PC-9 (cell line): ENCODE data around the gene RTEL1. TPM values are rescaled to one million over a fixed set of nuclear protein-coding genes. Genes with fewer than 3 reads are reported as not detected.

ENCODE experiments used
- BruUV-seq: library from RNA; stranded (reverse); fragments of 400-500 nt; replicated peaks from 2 replicates; lab custom pipeline; 2021; lab: Mats Ljungman, UMichigan
- CTCF ChIA-PET: fragments of 300-600 bp; sonication (Branson Sonifier 250); formaldehyde crosslinking; loops from one replicate; lab custom pipeline; 2022; ENCODE audit warnings: antibody characterized with exemption; lab: Charles Lee
- POLR2A ChIA-PET: fragments of 300-600 bp; sonication (Branson Sonifier 250); formaldehyde crosslinking; loops from one replicate; lab custom pipeline; 2022; ENCODE audit warnings: antibody characterized with exemption; ENCODE audit not compliant: unreplicated experiment; lab: Charles Lee
- DNase-seq, 2 experiments: peaks; one replicate each; pipeline versions ENCODE4 v3.0.0 to v3.0.0-alpha.2; 2015 to 2022; ENCODE audit warnings: mixed read lengths in 1 of 2
- H2AFZ ChIP-seq: fragments of 200-600 bp; sonication (generic); 2 replicates; pipeline ENCODE4 v1.8.1; 2017; ENCODE audit warnings: antibody characterized with exemption
- H3F3A ChIP-seq: fragments of 200-600 bp; sonication (generic); 2 replicates; pipeline ENCODE4 v1.8.1; 2017; ENCODE audit warnings: antibody characterized with exemption, mild to moderate bottlenecking, low read depth; ENCODE audit not compliant: insufficient read depth
- H3K27ac ChIP-seq: fragments of 200-600 bp; sonication (generic); 2 replicates; pipeline ENCODE4 v1.6.1; 2016; ENCODE audit warnings: mixed run types
- H3K27me3 ChIP-seq: fragments of 200-600 bp; sonication (generic); 2 replicates; pipeline ENCODE4 v1.6.1; 2016; ENCODE audit warnings: low read depth, mixed run types; ENCODE audit not compliant: insufficient read depth
- H3K36me3 ChIP-seq: fragments of 200-600 bp; sonication (generic); 2 replicates; pipeline ENCODE4 v1.6.1; 2016; ENCODE audit warnings: low read depth, mixed run types
- H3K4me1 ChIP-seq: fragments of 200-600 bp; sonication (generic); replicated peaks from 2 replicates; pipeline ENCODE4 v1.6.1; 2016; ENCODE audit warnings: mixed run types; ENCODE audit not compliant: insufficient read depth
- H3K4me2 ChIP-seq: fragments of 200-600 bp; sonication (generic); 2 replicates; pipeline ENCODE4 v1.6.1; 2017; ENCODE audit warnings: mixed run types
- H3K4me3 ChIP-seq: fragments of 200-600 bp; sonication (generic); 2 replicates; pipeline ENCODE4 v1.6.1; 2016; ENCODE audit warnings: mixed run types
- H3K79me2 ChIP-seq: fragments of 200-600 bp; sonication (generic); 2 replicates; pipeline ENCODE4 v1.6.1; 2017; ENCODE audit warnings: low read depth, mixed run types
- H3K9me2 ChIP-seq: fragments of 200-600 bp; sonication (generic); 2 replicates; pipeline ENCODE4 v1.8.1; 2017; ENCODE audit warnings: mild to moderate bottlenecking; ENCODE audit not compliant: insufficient read depth
- H3K9me3 ChIP-seq: fragments of 200-600 bp; sonication (generic); 2 replicates; pipeline ENCODE4 v1.8.1; 2016; ENCODE audit warnings: low read depth; ENCODE audit not compliant: insufficient read depth
- H4K20me1 ChIP-seq: fragments of 200-600 bp; sonication (generic); 2 replicates; pipeline ENCODE4 v1.8.1; 2017; ENCODE audit not compliant: insufficient read depth
- CTCF ChIP-seq: fragments of 200-600 bp; sonication (generic); conservative IDR thresholded peaks from 2 replicates; pipeline ENCODE4 v1.6.1; 2017; ENCODE audit warnings: mixed run types, antibody characterized with exemption, mild to moderate bottlenecking, moderate library complexity
- EZH2 ChIP-seq: fragments of 200-600 bp; sonication (generic); IDR thresholded peaks from 2 replicates; pipeline ENCODE4 v1.8.0; 2017; ENCODE audit warnings: antibody characterized with exemption, low read depth
- intact Hi-C: fragments of 100-400 bp; cut with micrococcal nuclease; formaldehyde crosslinking; loops from one replicate; pipeline ENCODE4 v1.10.0; 2022; ENCODE audit not compliant: unreplicated experiment
- total RNA-seq: library from RNA; stranded (reverse); gene quantifications from 2 replicates; pipeline ENCODE4 v1.2.3, GENCODE V29; 2021

The RTEL1 gene
- total RNA-seq, 1 experiment from 2014 or later = 36.0 TPM

DNA sequence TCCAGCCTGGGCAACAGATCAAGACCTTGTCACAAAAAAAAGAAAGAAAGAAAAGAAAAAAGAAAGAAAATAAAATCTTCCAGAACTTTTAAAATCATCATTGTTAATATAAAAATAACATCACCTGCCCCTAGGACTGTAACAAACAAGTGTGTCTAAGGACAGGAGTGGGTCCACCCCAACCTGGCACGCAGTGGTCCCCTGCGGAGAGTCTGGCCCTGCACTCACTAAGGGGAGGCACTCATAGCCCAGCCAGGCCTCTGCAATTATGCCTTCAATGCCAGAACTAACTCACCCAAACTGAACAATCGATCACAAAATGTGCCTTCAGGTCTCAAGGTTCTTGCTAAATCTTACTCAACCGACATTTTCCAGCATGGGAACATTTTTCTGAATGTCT is 36.0 kb upstream of the RTEL1 start:
- peaks cover 12% of the 10 kb centered on the region for H3K4me1 ChIP-seq
- DNase-seq = no peak
- H3K4me3 ChIP-seq = no peak overlapping the region
- H3K36me3 ChIP-seq = peaks cover 9% of the 10 kb centered on the region; the same call in 1 of the 2 replicates
- no peaks in the 10 kb centered on the region for H3K27me3 ChIP-seq
- BruUV-seq = no TSS peak
- no peak overlapping the region for H2AFZ ChIP-seq
- TF ChIP-seq EZH2 (no peak), CTCF (no peak)
- peaks cover 14% of the 10 kb centered on the region; the same call in 1 of the 2 replicates for H3F3A ChIP-seq
- no peaks in the 10 kb centered on the region for H3K9me2 ChIP-seq
- CTCF ChIA-PET = no interaction called here
- H4K20me1 ChIP-seq = peaks cover 15% of the 10 kb centered on the region
- H3K79me2 ChIP-seq = peaks cover 69% of the 10 kb centered on the region
- H3K9me3 ChIP-seq = no peaks in the 10 kb centered on the region
- no peak overlapping the region for H3K4me2 ChIP-seq
- intact Hi-C loops = no loop called here
- no peak overlapping the region for H3K27ac ChIP-seq
- POLR2A ChIA-PET = no interaction called here

DNA sequence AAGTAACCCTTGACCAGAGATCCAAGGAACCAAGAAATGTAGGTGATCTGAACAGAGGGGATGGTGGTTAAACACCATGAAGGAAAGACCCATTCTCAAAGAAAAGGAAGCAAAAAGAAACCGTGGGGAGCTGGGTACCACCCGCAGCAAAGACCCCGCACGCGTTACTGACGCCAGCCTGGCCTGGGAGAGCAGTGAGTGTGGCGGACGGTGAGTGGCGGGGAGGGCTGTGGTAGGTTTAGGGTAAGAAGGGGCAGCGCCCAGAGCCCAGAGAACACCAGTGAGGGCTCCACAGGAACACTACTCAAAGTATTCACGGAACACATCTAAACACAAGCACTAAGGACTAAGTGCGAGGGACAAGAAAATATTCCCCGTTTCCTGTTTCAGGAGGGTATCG is 35.4 kb upstream of the RTEL1 start:
- no TSS peak for BruUV-seq
- Histone ChIP-seq H3K9me2 (no peaks in the 10 kb centered on the region), H3K9me3 (no peaks in the 10 kb centered on the region), H3K36me3 (0 out of 2 replicates have a peak, but pooled peaks cover 8% of the 10 kb centered on the region), H4K20me1 (peaks cover 15% of the 10 kb centered on the region), H3K27me3 (no peaks in the 10 kb centered on the region), H3F3A (peaks cover 14% of the 10 kb centered on the region; the same call in 1 of the 2 replicates), H3K79me2 (peaks cover 76% of the 10 kb centered on the region), H2AFZ (no peak overlapping the region), H3K27ac (no peak overlapping the region), H3K4me3 (no peak overlapping the region), H3K4me1 (peaks cover 12% of the 10 kb centered on the region), H3K4me2 (no peak overlapping the region)
- TF ChIP-seq CTCF (no peak), EZH2 (no peak)
- ChIA-PET POLR2A (no interaction called here), CTCF (no interaction called here)
- DNase-seq = no peak
- intact Hi-C loops = no loop called here

DNA sequence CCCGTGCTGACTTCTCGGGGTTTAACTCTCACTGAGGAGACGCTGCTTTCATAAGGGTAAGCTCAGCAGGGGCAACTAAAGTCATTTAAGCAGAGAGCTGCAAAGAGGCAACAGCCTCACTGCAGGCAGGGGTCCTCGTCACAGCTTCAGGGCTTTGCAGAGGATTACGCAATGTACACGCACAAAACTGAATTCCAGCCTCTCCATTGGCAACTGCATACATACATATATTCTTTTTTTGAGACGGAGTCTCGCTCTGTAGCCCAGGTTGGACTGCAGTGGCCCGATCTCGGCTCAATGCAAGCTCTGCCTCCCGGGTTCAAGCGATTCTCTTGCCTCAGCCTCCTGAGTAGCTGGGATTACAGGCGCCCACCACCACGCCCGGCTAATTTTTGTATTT is 33.6 kb upstream of the RTEL1 start:
- ChIA-PET CTCF (interaction anchor here (0.7 kb wide), 1 partner anchor 83 kb away, joined by 4 read pairs; no protein-coding TSS in a partner anchor), POLR2A (no interaction called here)
- Histone ChIP-seq H2AFZ (no peak overlapping the region), H4K20me1 (peaks cover 12% of the 10 kb centered on the region), H3K27me3 (no peaks in the 10 kb centered on the region), H3K36me3 (no peaks in the 10 kb centered on the region), H3K27ac (no peak overlapping the region), H3K9me2 (no peaks in the 10 kb centered on the region), H3K4me1 (peaks cover 20% of the 10 kb centered on the region), H3F3A (peaks cover 23% of the 10 kb centered on the region; the same call in 1 of the 2 replicates), H3K9me3 (no peaks in the 10 kb centered on the region), H3K4me3 (no peak overlapping the region), H3K79me2 (peaks cover 90% of the 10 kb centered on the region), H3K4me2 (no peak overlapping the region; the same call in 1 of the 2 replicates)
- intact Hi-C loops = no loop called here
- no TSS peak for BruUV-seq
- DNase-seq = no peak
- TF ChIP-seq CTCF (no peak), EZH2 (no peak)
